ENCODE results near the gene SERPINA1. TPM values are rescaled to one million over a fixed set of nuclear protein-coding genes. Genes with fewer than 3 reads are reported as not detected.

Gene SERPINA1
- total RNA-seq, 1 donor from 2014 or later, result 5.0 TPM

DNA sequence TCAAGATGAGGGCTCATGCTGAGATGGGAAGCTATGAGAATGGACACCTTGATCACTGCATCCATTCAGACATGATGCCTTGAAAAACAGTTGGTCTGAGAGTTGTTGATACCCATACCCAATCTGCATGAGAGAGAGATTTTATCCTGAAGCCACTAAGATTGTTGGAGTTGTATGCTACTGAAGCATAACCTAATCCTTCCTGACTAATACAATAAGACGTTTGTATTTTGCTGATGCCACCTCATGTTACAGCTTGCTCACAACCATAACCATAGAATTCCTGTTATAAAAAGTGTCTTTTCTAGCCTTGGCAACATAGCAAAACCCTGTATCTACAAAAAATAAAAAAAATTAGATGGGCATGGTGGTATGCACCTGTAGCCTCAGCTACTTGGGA, 12.7 kb upstream of the SERPINA1 start:
- DNase-seq (no peak), ATAC-seq (ENCODE audit: poor library complexity) (no peak)
- intact Hi-C loops (cut with DNase I), result no loop called here

DNA sequence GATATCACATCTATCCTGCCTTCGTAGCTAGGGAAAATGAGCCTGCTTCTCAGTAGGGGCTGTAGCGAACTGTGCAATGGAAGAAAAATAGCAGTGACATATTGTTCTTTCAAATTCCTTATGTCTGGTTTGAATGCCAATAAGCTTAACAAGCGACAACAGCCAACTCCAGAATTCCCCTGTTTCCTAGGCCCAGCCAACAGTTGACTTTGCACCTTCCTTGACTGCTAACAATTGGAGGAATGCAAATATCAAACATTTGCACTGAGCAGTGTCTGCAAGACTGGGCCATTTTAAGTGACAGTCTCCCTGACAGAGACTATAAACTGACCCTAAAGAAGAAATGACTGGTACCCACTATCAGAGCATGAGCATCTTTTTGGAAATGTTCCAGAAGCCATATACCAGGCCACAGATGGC, 12.0 kb upstream of the SERPINA1 start:
- ATAC-seq (ENCODE audit: poor library complexity), result no peak
- intact Hi-C loops (cut with DNase I), result no loop called here

DNA sequence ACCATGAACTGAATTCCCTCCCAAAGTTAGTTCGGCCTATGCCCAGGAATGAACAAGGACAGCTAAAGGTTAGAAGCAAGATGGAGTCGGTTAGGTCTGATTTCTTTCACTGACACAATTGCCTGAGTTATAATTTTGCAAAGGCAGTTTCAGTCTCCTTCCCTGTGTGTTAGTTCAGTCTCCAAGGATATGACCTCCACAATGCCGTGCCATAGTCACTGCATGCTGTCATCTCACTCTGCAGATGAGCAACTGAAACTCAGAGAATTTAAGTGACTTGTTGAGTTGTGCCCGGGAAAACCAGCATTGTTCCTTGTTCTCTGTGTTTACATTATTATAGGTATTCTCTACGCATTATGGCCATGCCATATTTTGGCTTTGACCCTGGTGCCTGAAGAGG, 10.1 kb upstream of the SERPINA1 start:
- intact Hi-C loops (cut with DNase I), result no loop called here
- DNase-seq, result no peak
- no peak for ATAC-seq (ENCODE audit: poor library complexity)

More for the DNA sequence above, 12.0 kb upstream of the SERPINA1 start:
- DNase-seq, result no peak

DNA sequence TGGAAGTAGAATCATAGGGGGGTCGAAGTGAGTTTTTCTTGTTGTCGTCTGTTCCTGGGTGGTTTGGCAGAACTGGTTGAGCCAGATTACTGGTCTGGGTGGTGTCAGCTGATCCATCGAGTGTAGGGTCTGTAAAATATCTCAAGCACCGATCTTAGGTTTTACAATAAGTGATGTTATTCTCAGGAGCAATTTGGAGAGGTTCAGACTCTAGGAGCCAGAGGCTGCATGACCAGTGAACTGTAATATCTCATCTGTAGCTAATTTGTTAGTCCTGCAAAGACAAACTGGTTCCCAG, 9.7 kb upstream of the SERPINA1 start:
- intact Hi-C loops (cut with DNase I), result no loop called here
- DNase-seq (no peak), ATAC-seq (ENCODE audit: poor library complexity) (no peak)

DNA sequence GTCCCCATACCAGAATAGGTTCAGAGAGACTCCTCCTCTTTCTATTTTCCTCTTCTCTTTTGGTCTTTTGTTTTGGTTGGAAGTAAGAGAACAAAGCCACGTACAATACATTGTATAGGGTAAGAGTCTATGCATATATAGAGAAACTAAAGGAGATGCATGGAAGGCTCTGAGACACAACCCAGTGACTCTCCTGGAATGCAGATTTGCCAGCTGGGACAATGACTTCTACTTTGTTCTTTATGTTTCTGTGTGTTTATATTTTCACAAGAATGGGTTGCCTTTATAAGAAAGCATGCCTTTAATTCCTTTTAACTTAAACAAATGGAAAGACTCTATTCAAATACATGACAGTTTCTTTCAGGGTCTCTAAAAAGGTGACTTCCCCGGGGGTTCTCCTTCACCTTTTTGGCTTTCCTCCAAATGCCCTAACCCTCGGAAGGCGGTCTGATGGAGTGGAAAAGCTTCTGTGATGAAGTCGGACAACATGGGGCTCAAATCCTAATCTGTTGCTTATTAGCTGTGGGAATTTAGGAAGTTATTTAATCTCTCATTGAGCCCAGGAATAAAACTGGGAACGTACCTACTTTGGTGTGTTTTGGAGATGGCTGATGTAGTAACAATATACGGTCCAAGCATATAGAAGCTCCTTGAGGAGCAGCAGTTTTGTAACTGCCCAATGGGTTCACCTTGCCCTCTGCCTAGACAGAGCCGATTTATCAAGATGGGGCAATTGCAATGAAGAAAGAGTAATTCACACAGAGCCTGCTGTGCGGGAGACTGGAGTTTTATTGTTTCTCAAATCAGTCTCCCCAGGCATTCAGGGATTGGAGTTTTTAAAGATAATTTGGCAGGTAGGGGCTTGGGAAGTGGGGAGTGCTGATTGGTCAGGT, 9.1 kb upstream of the SERPINA1 start:
- DNase-seq, result no peak
- intact Hi-C loops (cut with DNase I), result no loop called here
- ATAC-seq (ENCODE audit: poor library complexity), result no peak

DNA sequence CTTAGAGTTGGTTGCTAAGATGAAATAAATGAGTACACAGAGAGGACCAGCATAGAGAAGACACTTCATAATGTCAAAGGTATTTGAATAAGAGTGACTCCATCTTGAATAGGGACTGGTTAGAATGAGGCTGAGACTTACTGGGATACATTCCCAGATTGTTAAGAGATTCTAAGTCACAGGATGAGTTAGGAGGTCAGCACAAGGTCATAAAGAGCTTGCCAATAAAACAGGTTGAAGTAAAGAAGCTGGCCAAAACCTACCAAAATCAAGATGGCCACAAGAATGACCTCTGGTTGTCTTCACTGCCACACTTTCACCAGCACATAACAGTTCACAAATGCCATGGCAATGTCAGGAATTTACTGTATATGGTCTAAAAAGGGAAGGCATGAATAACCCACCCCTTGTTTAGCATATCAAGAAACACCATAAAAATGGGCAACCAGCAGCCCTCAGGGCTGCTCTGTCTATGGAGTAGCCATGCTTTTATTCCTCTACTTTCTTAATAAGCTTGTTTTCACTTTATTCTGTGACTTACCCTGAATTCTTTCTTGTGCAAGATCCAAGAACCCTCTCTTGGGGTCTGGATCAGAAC, 8.3 kb upstream of the SERPINA1 start:
- ATAC-seq (ENCODE audit: poor library complexity) (no peak), DNase-seq (no peak)
- intact Hi-C loops (cut with DNase I), result no loop called here

DNA sequence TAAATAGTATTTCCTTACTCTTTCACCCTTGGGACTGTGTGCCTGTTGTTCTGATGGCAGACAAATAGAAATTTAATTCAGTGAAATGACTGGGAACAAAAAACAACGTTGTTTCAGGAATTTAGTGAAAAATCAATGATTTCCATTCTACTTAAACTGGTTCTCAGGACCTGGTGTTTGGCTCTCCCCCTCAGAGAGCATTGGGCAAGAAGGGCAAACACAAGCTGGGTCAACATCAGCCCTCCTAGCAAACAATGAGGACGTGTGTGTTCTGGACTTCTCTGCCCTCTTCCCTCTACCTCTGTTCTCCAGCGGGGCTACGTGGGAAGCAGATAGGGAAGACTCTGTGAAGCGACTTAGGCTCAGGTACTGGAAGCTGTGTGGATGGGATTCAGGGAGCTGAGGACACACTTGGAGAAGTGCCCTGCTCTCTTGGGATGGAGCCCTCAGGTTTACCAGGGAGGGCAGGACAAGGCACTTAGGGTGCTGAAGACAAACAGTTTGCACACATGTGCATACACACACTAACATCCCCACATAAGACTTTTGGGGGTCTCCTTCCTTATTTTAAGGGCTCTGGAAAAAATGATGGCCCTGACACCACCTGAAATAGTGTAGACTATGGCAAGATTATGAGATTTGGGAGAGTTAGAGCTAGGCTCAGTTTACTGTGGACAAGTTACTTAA, 7.6 kb upstream of the SERPINA1 start:
- no peak for DNase-seq
- intact Hi-C loops (cut with DNase I), result no loop called here
- ATAC-seq (ENCODE audit: poor library complexity), result no peak

DNA sequence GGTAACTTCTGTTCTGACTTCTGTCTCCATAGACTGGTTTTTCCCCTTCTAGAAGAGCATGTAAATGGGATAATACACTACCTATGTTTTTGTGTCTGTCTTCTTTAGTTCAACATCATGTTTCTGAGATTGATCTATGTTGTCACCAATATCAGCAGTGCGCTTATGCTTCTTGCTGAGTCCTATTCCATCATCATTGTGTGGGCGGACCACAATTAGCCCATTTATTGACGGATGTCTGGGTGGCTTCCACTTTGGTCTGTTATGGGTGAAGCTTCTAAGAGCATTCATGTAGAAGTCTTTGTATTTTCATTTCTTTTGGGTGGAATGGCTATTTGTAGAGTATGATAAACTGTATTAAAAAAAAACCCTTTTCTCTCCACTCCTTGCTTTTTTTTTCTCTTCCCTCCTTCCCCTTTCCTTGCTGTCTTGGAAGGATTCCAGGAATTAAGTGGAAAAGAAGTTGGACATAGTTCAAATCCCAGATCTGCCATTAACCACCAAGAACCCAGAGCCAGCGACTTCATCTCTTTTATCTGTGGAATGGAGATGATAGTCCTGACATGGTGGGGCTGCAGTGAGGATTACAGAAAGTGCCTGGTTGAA, 7.0 kb upstream of the SERPINA1 start:
- no peak for ATAC-seq (ENCODE audit: poor library complexity)
- no peak for DNase-seq
- intact Hi-C loops (cut with DNase I), result no loop called here

DNA sequence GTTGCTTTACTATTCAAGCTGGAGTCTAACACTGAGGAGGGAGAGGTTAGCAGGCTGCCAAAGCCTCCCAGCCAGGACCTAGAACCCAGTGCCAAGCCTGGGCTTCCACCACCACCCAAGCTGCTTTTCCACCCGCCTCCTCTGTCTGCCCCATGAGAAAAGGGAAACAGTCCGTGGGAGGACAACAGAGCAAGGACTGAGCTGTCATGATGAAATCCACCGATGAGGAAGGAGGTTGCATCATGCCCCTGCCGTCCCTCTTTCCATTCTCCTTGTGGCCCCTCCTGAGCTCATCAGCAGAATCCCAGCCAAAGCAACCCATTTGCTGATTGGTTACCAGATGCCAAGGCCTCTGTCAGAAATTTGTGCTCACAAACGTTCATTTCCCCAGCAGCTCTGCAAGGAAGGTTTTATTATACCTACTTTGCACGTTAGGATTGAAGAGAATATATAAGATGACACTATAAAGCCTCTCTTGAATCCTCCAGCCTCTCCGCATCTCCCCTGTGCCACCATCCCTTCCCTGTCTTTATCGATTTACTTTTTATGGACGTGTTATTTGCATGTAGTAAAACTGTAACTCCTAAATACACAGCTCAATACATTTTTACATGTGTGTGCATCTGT, 6.3 kb upstream of the SERPINA1 start:
- intact Hi-C loops (cut with DNase I), result no loop called here
- peak; percentile 72 for ATAC-seq (ENCODE audit: poor library complexity)

DNA sequence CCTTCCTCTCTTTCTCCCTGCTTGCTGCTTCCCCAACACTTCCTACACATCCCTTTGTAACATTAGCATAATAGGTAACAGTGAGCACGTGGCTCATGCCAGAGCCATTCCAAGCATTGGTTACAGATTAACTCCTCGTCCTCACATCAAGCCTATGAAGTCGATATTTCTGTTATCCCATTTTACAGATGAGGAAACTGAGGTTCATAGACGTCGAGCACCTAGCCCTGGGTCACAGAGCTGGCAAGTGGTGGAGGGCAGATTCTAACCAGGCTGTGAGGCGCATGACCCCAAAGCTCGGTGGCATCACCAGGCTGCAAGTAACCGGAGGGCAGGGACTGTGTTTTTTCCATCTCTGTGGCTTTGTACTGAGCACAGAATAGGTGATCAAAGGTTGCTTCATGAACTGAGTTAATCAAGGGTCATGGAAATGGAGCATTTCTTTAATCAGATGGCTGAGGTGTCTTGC, 5.7 kb upstream of the SERPINA1 start:
- intact Hi-C loops (cut with DNase I), result no loop called here
- DNase-seq (no peak), ATAC-seq (ENCODE audit: poor library complexity) (no peak)

More for the DNA sequence above, 6.3 kb upstream of the SERPINA1 start:
- DNase-seq, result peak; percentile 72

DNA sequence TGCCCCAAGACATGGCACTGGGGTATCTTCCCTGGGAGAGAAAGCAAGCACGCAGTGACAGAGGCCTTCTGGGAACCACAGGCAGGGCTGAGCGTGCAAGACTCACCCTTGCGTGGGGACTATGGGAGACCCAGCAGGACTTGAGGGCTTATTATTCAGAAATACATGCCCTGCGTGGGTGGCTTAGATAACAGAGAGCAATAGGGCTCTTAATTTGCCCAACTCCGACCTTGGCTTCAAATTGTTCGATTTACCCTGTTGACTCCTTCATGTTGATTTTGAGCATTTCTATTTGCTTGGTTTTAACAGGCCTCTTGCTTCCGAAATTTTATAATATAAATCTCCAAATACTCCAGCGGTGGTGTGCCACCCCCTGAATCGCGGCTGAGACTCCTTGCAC, 5.1 kb upstream of the SERPINA1 start:
- ATAC-seq (ENCODE audit: poor library complexity) (no peak), DNase-seq (no peak)
- intact Hi-C loops (cut with DNase I), result no loop called here

DNA sequence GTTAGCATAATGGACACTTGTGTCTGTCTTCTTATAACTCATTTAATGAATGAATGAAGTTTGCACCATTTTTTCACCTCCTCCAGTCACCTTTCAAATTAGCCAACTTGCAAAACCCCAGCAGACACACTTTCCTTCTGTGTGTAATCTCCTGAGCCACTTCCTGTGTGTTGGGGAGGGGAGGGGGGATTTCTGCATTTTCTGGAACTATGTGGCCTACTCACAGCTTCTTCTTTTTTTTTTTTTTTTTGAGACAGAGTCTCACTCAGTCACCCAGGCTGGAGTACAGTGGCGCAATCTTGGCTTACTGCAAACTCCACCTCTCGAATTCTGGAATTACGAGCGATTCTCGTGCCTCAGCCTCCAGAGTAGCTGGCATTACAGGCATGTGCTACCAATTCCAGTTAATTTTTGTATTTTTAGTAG, 4.1 kb upstream of the SERPINA1 start:
- intact Hi-C loops (cut with DNase I), result no loop called here
- DNase-seq (peak; percentile 58), ATAC-seq (ENCODE audit: poor library complexity) (peak; percentile 69)

DNA sequence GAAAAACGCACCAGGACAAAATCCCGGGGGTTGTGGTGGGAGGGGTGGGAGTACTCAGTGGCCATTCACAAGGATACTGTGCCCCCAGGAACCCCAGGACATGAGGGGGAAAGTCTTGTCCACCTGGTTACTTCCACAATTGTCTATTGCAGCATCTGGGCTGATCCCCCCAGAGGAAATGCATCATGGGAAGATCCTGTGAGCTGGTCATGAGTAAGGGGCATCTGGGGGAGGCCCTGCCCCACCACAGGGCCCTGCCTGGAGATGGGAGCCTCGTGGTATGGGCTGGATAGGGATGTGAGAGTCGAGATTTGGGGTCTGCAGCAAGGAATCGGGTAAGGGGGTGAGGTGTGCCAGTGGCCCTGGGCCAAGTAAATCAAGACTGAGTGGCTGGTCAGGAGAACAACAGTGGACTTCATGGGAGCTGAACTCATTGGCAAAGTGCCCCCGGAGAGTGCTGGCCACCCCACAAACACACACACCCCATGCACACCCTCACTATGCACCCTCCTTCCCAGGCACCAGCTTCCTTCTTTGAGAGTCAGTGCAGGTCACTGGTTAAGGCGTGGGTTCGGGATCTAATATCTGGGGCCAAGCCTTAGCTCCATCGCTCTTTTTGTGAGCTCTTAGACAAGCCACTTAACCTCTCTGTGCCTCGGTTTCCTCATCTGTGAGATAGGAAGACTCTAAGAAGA, 3.0 kb upstream of the SERPINA1 start:
- no peak for ATAC-seq (ENCODE audit: poor library complexity)
- intact Hi-C loops (cut with DNase I), result no loop called here
- DNase-seq, result no peak

DNA sequence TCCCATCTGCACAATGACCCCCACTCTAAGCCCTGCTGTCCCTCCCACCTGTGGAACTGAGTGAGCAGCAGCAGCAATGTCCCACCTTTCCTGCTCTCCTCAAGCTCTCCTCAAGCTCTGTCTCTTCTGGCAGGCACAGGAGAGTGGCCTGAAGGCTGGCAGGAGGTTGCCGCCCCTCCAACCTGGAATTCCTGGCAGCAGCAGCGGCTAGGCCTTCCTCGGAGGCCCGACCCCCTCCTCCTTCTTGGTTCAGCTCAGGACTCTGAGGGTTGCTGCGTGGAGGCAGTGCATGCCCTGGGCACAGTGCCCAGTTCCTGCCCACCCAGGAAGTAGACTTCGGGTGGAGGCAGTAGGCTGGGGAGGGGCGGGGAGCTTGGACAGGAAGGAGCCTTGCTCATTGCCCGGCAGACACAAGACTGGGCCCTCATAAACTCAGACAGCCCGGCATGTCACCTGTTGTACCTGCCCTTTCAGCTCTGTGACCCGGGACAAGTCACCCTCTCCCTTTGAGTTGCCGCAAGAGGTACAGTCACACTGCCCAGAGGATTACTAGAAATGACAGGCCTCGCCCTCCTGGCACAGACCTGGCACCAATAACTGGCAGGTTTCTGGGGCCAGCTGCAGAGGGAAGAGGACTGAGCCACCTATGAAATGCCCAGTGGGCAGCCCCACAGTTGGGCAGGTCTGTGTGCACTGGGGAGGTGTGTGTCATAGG, 2.1 kb upstream of the SERPINA1 start:
- ATAC-seq (ENCODE audit: poor library complexity), result peak; percentile 47
- DNase-seq, result peak; percentile 85
- intact Hi-C loops (cut with DNase I), result no loop called here

DNA sequence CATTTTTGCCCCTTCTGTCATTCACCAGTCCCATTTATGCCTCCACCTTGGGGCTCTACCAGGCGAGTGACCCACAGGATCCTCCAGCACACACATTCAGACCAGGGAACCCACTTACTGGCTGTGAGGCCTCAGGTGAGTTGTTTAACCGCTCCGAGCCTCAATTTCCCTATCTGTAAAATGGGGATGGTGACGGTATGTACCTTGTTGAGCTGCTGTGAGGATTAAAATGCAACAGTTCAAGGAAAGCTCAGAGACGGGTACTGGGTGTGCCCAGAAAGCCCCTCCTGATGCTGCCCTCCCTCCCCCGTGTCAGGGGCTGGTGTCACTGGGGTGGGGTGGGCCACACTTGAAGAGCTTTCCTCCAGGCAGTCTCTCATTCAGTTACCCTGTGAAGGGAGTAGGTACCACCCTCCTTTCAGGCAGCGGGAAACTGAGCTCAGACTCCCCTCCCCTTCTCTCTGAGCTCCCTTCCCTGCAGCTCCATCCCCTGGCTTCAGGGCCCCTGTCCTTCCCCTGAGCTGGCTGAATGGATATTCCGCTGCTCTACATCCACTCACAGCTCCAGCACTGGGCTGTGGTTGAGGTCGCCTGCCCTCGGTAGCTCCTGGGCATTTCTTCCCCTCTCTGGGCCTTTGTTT, 1.4 kb upstream of the SERPINA1 start:
- DNase-seq, result no peak
- intact Hi-C loops (cut with DNase I), result no loop called here
- ATAC-seq (ENCODE audit: poor library complexity), result no peak

DNA sequence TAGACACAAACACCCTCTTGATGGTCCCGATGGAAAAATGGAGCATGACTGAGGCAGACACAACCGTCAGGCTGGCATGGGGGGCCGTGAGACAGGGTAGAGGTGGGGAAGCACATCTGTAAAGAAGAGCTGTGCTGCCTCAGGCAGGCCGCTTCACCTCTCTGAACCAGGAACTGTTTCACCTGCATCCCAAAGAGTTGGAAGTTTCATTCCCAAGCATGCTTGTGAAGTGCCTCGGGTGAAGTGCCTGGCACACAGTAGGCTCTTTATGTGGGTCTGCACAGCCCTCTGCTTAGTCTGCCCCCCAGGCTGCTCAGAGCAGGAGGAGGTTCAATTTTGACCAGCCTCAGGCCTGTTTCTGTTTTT, 685 bp upstream of the SERPINA1 start:
- no peak for DNase-seq
- intact Hi-C loops (cut with DNase I), result no loop called here
- ATAC-seq (ENCODE audit: poor library complexity), result no peak

DNA sequence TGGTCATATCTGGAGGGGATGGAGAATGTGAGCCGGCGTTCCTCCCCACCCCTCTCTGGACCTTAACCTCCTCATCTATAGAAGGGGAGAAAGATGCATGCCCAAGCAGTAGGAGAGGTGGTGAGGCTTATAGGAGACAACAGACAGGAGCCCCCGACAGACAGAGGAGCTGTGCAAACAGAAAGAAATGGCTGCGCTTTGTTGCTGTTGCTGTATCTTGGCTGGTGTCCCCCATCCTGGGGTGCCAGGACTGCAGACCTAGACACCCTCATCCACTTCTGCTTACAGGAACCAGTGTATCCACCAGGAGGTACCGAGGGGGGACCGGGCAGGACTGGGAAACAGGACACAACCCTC, 397 bp downstream of the SERPINA1 start:
- ATAC-seq (ENCODE audit: poor library complexity) (no peak), DNase-seq (no peak)
- intact Hi-C loops (cut with DNase I), result no loop called here
